Thymus (tissue), 11 donors: ENCODE data around the gene DNAJC8. TPM values are rescaled to one million over a fixed set of nuclear protein-coding genes. Genes with fewer than 3 reads are reported as not detected.

Experiments used
- DNase-seq, 9 donors: peaks; one replicate each; pipeline ENCODE4 v3.0.0-alpha.2; 2013; ENCODE audit warnings: low spot score in 9 of 9, low read depth in 6 of 9, missing footprints in 1 of 9
- H3K27ac ChIP-seq, 2 donors: one replicate each; pipeline ENCODE4 v1.5.1; 2013; ENCODE audit warnings: control low read depth in 1 of 2, low read depth in 1 of 2, low read length in 1 of 2, mild to moderate bottlenecking in 1 of 2, moderate library complexity in 1 of 2
- H3K27me3 ChIP-seq, 2 donors: one replicate each; pipeline ENCODE4 v1.5.1; 2013; ENCODE audit warnings: low read length in 1 of 2; ENCODE audit not compliant: control insufficient read depth in 2 of 2, insufficient read depth in 1 of 2
- H3K36me3 ChIP-seq, 2 donors: one replicate each; pipeline ENCODE4 v1.5.1; 2013; ENCODE audit warnings: low read length in 1 of 2, mild to moderate bottlenecking in 1 of 2, moderate library complexity in 1 of 2; ENCODE audit not compliant: control insufficient read depth in 2 of 2, insufficient read depth in 2 of 2
- H3K4me1 ChIP-seq, 2 donors: one replicate each; pipeline ENCODE4 v1.5.1; 2013; ENCODE audit warnings: low read length in 2 of 2; ENCODE audit not compliant: control insufficient read depth in 2 of 2, insufficient read depth in 2 of 2
- H3K4me3 ChIP-seq, 2 donors: one replicate each; pipeline ENCODE4 v1.5.1; 2013; ENCODE audit warnings: low read length in 2 of 2, control low read depth in 1 of 2, mild to moderate bottlenecking in 1 of 2
- H3K9me3 ChIP-seq, 2 donors: one replicate each; pipeline ENCODE4 v1.5.1; 2013; ENCODE audit warnings: low read length in 1 of 2, mild to moderate bottlenecking in 1 of 2; ENCODE audit not compliant: control insufficient read depth in 2 of 2, insufficient read depth in 1 of 2
- WGBS: extraction: QIAGEN DNeasy Blood & Tissue Kit; methylation state at CpG from one replicate; pipeline ENCODE4 v1.1.7; 2013; 5-methylcytosine and 5-hydroxymethylcytosine counted together
- polyA plus RNA-seq: library from polyadenylated mRNA; stranded (reverse); fragments of 200-250 nt; gene quantifications from one replicate; pipeline ENCODE4 v1.2.3, GENCODE V29; 2013
- total RNA-seq: library from RNA; stranded (reverse); fragments of 120-200 nt; gene quantifications from one replicate; pipeline ENCODE4 v1.2.4, GENCODE V29; 2013
- donor health status: healthy.

Gene DNAJC8
- total and polyA plus RNA-seq, 2 donors: 104 to 146 TPM

GRCh38 chr1:28259252-28259933 is 26.6 kb upstream of the DNAJC8 start, which contains the start of gene SESN2:
TSS of gene SESN2 (plus strand) at chr1:28259518. CDS start at chr1:28259848, 330 bp downstream.
- Histone ChIP-seq H3K4me1 (peaks cover 9 to 32% of the 10 kb centered on the region in 2 donors), H3K27ac (peak within 1 kb of the TSS; percentile 69 to 72), H3K27me3 (peaks cover 15 to 31% of the 10 kb centered on the region in 2 donors), H3K36me3 (peaks cover 0 to 3% of the 10 kb centered on the region in 2 donors), H3K9me3 (no peaks in the 10 kb centered on the region), H3K4me3 (peak within 1 kb of the TSS; percentile 92 to 95)
- DNase-seq: peak; percentile 95 to 99 (median 99)
- WGBS: under 1% methylated on average over 76 of the region's 76 CpGs

GRCh38 chr1:28258628-28259251 is 25.9 kb upstream of the DNAJC8 start:
- WGBS: 31% methylated on average over 12 of the region's 12 CpGs
- Histone ChIP-seq H3K27ac (peak overlapping the region in 1 of 2 donors; percentile 31), H3K4me1 (peaks cover 9 to 32% of the 10 kb centered on the region in 2 donors), H3K4me3 (peak overlapping the region; percentile 18 to 92), H3K9me3 (no peaks in the 10 kb centered on the region), H3K36me3 (peaks cover 0 to 3% of the 10 kb centered on the region in 2 donors), H3K27me3 (peaks cover 15 to 31% of the 10 kb centered on the region in 2 donors)
- DNase-seq: no peak

GRCh38 chr1:28257736-28258135 is 24.9 kb upstream of the DNAJC8 start:
- over 99% methylated on average over 4 of the region's 4 CpGs for WGBS
- Histone ChIP-seq H3K27me3 (peaks cover 15 to 27% of the 10 kb centered on the region in 2 donors), H3K4me3 (no peak overlapping the region), H3K4me1 (peaks cover 9 to 32% of the 10 kb centered on the region in 2 donors), H3K36me3 (peaks cover 0 to 3% of the 10 kb centered on the region in 2 donors), H3K9me3 (no peaks in the 10 kb centered on the region), H3K27ac (no peak overlapping the region)
- DNase-seq: no peak

- Histone ChIP-seq H3K4me1 (peaks cover 9 to 32% of the 10 kb centered on the region in 2 donors), H3K36me3 (peaks cover 0 to 3% of the 10 kb centered on the region in 2 donors), H3K4me3 (no peak overlapping the region), H3K9me3 (no peaks in the 10 kb centered on the region), H3K27ac (peak overlapping the region in 1 of 2 donors; percentile 1), H3K27me3 (peaks cover 14 to 20% of the 10 kb centered on the region in 2 donors)
- 72% methylated on average over 6 of the region's 6 CpGs for WGBS
- DNase-seq: peak in 1 of 9 donors; percentile 47
Observed at GRCh38 chr1:28256197-28256827, 23.5 kb upstream of the DNAJC8 start.

- Histone ChIP-seq H3K9me3 (no peaks in the 10 kb centered on the region), H3K36me3 (no peaks in the 10 kb centered on the region), H3K27me3 (no peaks in the 10 kb centered on the region), H3K4me3 (no peak overlapping the region), H3K4me1 (peaks cover 15 to 29% of the 10 kb centered on the region in 2 donors), H3K27ac (no peak overlapping the region)
- DNase-seq: no peak
- WGBS: 84% methylated on average over 4 of the region's 4 CpGs
Observed at GRCh38 chr1:28249866-28250295, 17.1 kb upstream of the DNAJC8 start.

- H3K27ac ChIP-seq: peak overlapping the region in 1 of 2 donors; percentile 94
- DNase-seq: peak in 3 of 9 donors; percentile 28 to 65 (median 43)
- H3K36me3 ChIP-seq: no peaks in the 10 kb centered on the region
- H3K27me3 ChIP-seq: no peaks in the 10 kb centered on the region
- peak overlapping the region; percentile 6 to 17 for H3K4me3 ChIP-seq
- peaks cover 17 to 36% of the 10 kb centered on the region in 2 donors for H3K4me1 ChIP-seq
- 39% methylated on average over 3 of the region's 3 CpGs for WGBS
- no peaks in the 10 kb centered on the region for H3K9me3 ChIP-seq
Observed at GRCh38 chr1:28249013-28249865, 16.4 kb upstream of the DNAJC8 start.

GRCh38 chr1:28248273-28249012 is 15.6 kb upstream of the DNAJC8 start:
- peak overlapping the region; percentile 94 for H3K27ac ChIP-seq
- peaks cover 17 to 44% of the 10 kb centered on the region in 2 donors for H3K4me1 ChIP-seq
- DNase-seq: peak in 8 of 9 donors; percentile 67 to 94 (median 87)
- no peaks in the 10 kb centered on the region for H3K9me3 ChIP-seq
- WGBS: 8% methylated on average over 12 of the region's 12 CpGs
- H3K4me3 ChIP-seq: peak overlapping the region; percentile 6 to 17
- H3K36me3 ChIP-seq: peaks cover 0 to 3% of the 10 kb centered on the region in 2 donors
- no peaks in the 10 kb centered on the region for H3K27me3 ChIP-seq
